ENCODE results near the gene SIAH1. TPM values are rescaled to one million over a fixed set of nuclear protein-coding genes. Genes with fewer than 3 reads are reported as not detected.

Gene SIAH1
- total and polyA plus RNA-seq, 10 of the 15 experiments (the other 5 are each of a cell fraction or from before 2014, with no cell fraction given) = 5.1 to 21.1 (median 13.9) TPM

GRCh38 chr16:48358419-48358818, 26.8 kb downstream of the SIAH1 start:
- no peak overlapping the region for H3K4me2 ChIP-seq (ENCODE audit: control insufficient read depth, insufficient read depth)
- POLR2A ChIA-PET = interaction anchor here (0.7 kb wide), 1 partner anchor 13 kb away, joined by 3 read pairs; no protein-coding TSS in a partner anchor
- peaks cover 3 to 13% of the 10 kb centered on the region in 2 experiments for H3K36me3 ChIP-seq (ENCODE audit: control insufficient read depth in 2 of 2, insufficient read depth in 2 of 2, low read length in 1 of 2)
- no peak overlapping the region for H3K4me3 ChIP-seq
- no peaks in the 10 kb centered on the region for H3K27me3 ChIP-seq (replicated peaks in 1 of 2; ENCODE audit: control insufficient read depth in 2 of 2, insufficient read depth in 2 of 2, low read length in 1 of 2)
- TF ChIP-seq STAT3 (IDR thresholded peaks at IDR 0.05; ENCODE audit: low read depth, low read length) (no peak), BACH1 (IDR thresholded peaks at IDR 0.05; ENCODE audit: borderline replicate concordance) (no peak), SMAD5 (IDR thresholded peaks at IDR 0.05; ENCODE audit: low read depth) (no peak), PKNOX1 (IDR thresholded peaks at IDR 0.05) (no peak), IKZF1 (conservative IDR thresholded peaks at IDR 0.05) (no peak), TCF7 (IDR thresholded peaks at IDR 0.05; ENCODE audit: borderline replicate concordance) (no peak), MEF2B (IDR thresholded peaks at IDR 0.05; ENCODE audit: partially characterized antibody, poor library complexity, severe bottlenecking) (no peak), CEBPB (IDR thresholded peaks at IDR 0.05; ENCODE audit: borderline replicate concordance in 1 of 2, low read depth in 2 of 2, low read length in 2 of 2) (no peak), RB1 (IDR thresholded peaks at IDR 0.05; ENCODE audit: borderline replicate concordance) (no peak), EGR1 (IDR thresholded peaks at IDR 0.05; ENCODE audit: borderline replicate concordance in 1 of 2, low read depth in 2 of 2, low read length in 2 of 2) (no peak), ZNF592 (IDR thresholded peaks at IDR 0.05) (no peak), ZNF207 (IDR thresholded peaks at IDR 0.05; ENCODE audit: borderline replicate concordance) (no peak), YBX1 (IDR thresholded peaks at IDR 0.05) (no peak), ESRRA (IDR thresholded peaks at IDR 0.05; ENCODE audit: low read length) (no peak)
- no peaks in the 10 kb centered on the region; the same call in 2 of the 3 replicates for H3K9me3 ChIP-seq (replicated peaks; ENCODE audit: control insufficient read depth, insufficient read depth, low read length)
- 93% methylated on average over 3 of the region's 3 CpGs for WGBS (ENCODE audit: insufficient coverage, insufficient replicate concordance, low lambda C conversion rate, missing lambda C conversion rate)
- peaks cover 53% of the 10 kb centered on the region for H3K79me2 ChIP-seq (ENCODE audit: control insufficient read depth, insufficient read depth, low read length)
- no TSS peak for BruUV-seq (replicated peaks)
- RAD21 ChIA-PET (ENCODE audit: unreplicated experiment) = interaction anchor here (6.4 kb wide), 1 partner anchor 265 kb away, joined by 77 read pairs; no protein-coding TSS in a partner anchor
- ATAC-seq (no peak), DNase-seq (ENCODE audit: low read depth, low spot score) (no peak), FAIRE-seq (no peak)
- in situ Hi-C loops (cut with MboI) (no loop called here), intact Hi-C loops (cut with micrococcal nuclease; ENCODE audit: unreplicated experiment) (no loop called here)
- no peak overlapping the region for H2AFZ ChIP-seq (ENCODE audit: control insufficient read depth, low read depth, low read length)
- CTCF ChIA-PET = interaction anchor here (1.3 kb wide), 1 partner anchor 123 kb away, joined by 3 read pairs; no protein-coding TSS in a partner anchor
- H3K4me1 ChIP-seq (ENCODE audit: control insufficient read depth, insufficient read depth, low read length) = peaks cover 10% of the 10 kb centered on the region
- H4K20me1 ChIP-seq (ENCODE audit: control insufficient read depth, insufficient read depth) = no peaks in the 10 kb centered on the region
- H3K9ac ChIP-seq (ENCODE audit: control insufficient read depth, insufficient read depth, low read length) = no peak overlapping the region
- no peak overlapping the region for H3K27ac ChIP-seq (ENCODE audit: control insufficient read depth, insufficient read depth)
- SMC1A ChIA-PET (ENCODE audit: uncharacterized antibody, unreplicated experiment) = interaction anchor here (1.4 to 6.9 kb wide), 3 partner anchors 10 to 272 kb away, joined by 6 to 52 read pairs (median 7); no protein-coding TSS in a partner anchor

All from GM12878 (cell line).